Skeletal muscle cell (primary cell): ENCODE data around the gene HAND2.

Experiments used
- DNase-seq: peaks from one replicate; pipeline ENCODE4 v3.0.0-alpha.2; 2010; ENCODE audit warnings: low read depth
- H3K4me3 ChIP-seq: 2 replicates; pipeline ENCODE4 v1.5.1; 2011; ENCODE audit warnings: low read depth, mild to moderate bottlenecking, control low read depth, low read length, moderate library complexity

Gene HAND2

DNA sequence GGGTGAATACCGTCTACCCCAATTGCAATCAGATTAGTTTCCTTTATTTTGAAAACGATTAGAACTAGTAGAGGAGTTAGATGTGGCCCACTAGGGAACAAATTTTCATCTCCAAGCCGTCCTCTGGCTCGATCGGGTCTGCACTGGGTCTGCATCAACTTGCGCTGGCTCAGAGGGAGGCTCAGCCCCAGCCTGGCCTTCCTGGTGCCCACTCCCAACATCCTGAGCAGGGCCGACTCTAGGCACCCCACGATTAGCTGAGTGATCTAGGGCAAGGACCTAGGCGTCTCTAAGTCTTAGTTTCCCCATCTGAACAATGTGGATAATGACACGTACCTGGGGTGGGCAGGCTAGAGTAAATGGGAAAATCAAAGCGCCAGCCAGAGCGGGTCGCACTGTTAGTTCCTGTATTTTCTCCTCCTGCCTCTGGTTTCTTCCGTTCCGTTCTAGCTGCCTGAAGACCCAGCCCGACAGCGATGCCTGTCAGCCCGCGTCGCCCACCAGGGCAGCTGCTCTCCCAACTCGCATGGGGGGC lies 7.7 kb upstream of the HAND2 start:
- no peak for DNase-seq
- peak overlapping the region; percentile 41 for H3K4me3 ChIP-seq

- no peak for DNase-seq
- H3K4me3 ChIP-seq = no peak overlapping the region
Measured at GRCh38 chr4:173536808-173537429, 6.9 kb upstream of the HAND2 start.

DNA sequence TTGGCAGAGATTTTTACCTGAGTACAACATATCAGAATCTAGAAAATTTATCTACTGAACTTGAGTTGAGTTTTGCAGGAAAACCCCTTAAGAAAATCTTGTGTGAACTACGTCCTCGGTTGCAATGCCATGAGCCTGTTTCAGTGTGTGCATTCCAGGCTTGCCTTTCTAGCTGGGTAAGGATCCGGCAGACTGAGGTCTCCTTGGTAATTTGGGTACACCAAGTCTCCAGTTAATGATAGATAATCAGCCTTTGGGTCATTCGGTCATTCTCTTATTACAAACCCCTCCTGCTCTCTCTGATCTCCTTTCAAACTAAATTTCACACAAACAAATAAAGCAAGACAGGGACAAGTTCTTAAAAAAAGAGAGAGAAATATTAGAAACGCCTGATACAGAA lies 5.9 kb upstream of the HAND2 start:
- no peak overlapping the region for H3K4me3 ChIP-seq
- DNase-seq = no peak

DNA sequence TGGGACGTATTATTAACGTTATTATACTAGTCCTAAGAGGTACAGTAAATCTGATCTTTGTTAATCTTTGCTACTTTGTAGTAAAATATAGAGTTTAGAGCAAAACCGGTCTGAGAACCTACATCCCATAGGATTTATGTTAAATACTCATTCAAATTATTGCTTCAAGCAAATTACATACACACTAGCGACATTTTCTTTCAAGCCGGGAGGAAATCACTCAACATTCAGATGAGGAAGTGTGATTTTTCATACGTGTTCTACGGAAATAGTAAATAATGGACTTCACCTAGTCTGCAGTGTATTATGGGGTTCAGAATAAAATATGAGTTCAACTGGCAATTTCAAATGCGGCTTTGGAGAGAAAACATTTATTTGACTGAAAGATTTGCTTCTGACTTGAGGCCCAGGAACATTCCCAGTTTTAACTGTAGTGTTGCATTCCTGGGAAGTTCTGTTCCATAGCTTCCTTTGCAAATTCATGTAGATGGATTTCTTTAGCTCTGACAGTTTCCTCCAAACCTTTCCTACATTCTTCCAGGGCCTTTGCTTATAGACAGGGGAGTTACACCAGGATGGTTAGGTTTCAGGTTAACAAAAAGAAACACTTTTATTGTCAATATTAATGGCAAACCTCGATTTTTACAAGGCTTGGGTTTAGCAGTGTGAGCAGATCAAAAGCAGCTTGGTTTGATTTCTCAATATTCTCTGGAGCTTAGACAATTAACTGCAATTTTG lies 5.3 kb upstream of the HAND2 start:
- DNase-seq = no peak
- no peak overlapping the region for H3K4me3 ChIP-seq

DNA sequence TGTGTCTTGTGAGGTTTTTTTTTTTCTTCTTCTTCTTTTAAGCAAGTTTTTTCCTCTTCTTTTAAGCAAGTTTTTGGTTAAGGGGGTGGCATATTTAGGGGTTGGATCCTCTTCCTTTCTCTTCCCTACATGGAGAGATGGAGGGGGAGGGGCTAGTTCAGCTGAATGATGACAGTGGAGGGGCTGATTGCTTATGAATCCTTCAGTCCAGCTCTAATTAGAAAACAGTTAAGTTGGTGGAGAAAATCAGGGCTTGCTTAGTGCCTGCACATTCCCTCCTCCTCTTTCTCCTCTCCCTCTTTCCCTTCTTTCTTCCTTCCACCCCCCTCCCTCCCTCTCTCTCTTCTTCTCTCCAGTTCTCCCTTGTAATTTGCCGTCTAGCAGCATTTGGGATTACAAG lies 4.4 kb upstream of the HAND2 start:
- no peak for DNase-seq
- H3K4me3 ChIP-seq = no peak overlapping the region

GRCh38 chr4:173532725-173533511 lies 2.9 kb upstream of the HAND2 start:
- no peak for DNase-seq
- H3K4me3 ChIP-seq = no peak overlapping the region

DNA sequence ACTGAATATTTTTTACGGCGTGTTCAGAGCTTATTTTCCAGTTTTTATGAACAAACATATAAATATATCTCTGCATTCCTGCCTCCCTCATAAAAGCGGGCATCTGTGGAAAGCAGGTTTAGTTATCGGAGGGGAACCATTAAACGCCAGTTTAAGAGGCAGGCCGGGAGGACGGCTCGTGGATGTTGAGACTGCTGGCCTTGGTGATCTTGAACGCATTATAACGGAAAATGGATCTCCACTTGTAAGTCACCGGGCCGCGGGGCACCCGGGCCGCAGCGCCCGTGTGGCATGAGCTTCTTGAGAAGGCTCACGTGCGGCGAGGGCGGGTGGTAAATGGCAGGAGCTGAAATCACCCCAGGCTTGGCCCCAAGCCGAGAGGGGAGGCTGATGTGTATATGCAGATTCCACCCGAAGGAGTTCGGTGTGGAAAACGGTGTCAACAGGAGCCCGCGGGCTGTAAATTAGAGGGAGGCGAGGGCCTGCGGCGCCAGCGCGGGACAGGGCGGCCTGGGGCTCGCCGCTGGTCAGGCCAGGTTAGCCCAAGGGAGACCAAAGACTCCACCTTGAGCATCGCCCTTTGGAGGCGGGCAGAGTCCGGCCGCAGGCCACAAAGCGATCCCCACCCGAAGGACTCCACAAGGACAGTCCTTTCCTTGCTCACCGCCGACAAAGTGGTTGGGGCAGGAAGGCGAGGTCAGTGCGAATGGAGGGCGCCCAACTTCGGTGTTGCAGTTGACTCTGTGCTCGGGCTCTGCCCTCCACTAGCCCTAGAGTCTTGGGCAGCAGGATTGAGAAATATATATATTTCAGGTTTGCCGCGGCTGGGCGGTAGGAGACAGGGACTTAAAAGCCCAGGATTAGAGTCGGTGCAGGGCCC lies 1.3 kb upstream of the HAND2 start:
- H3K4me3 ChIP-seq = peak overlapping the region; percentile 71
- no peak for DNase-seq

DNA sequence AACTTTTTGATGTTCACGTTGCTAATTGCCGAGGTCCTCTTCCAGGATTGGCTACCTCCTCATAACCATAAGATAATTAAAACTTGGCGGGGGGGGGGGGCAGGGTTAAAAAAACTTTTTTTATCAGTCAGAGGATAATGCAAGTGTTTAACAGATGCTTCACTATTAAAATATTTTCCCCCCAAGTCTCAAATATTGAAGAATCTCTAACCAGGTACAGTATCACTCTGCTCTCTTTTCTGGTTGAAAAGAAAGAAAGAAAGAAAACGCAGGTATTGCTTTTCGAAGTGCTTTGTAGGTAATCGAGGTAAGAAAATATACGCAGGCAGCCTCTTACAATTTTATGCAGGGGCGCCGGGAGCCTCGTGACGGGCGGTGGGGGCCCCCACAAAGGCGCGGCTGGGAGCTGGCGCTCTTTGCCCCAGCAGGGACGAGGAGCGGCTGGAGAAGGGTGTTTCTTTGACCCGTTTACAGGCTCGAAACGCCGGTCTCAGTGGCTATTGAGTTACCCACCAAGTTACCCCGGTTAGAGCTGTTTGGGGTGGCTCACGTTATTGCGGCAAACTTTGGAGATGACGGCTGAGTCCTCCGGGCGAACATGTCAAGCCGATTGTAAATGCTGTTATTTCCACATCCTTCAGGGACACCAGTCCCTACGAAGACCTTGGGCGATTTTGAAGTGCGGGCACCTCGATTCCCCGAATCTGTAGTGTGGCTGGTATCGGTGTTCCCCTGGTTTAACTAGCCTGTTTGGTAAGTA lies 477 bp upstream of the HAND2 start:
- peak overlapping the region; percentile 71 for H3K4me3 ChIP-seq
- no peak for DNase-seq

- no peak for DNase-seq
Measured at GRCh38 chr4:173528378-173529321, 1.4 kb downstream of the HAND2 start.

GRCh38 chr4:173527103-173527891 lies 2.7 kb downstream of the HAND2 start:
- peak overlapping the region; percentile 71 for H3K4me3 ChIP-seq
- no peak for DNase-seq

More at GRCh38 chr4:173528378-173529321, 1.4 kb downstream of the HAND2 start:
- peak overlapping the region; percentile 71 for H3K4me3 ChIP-seq

DNA sequence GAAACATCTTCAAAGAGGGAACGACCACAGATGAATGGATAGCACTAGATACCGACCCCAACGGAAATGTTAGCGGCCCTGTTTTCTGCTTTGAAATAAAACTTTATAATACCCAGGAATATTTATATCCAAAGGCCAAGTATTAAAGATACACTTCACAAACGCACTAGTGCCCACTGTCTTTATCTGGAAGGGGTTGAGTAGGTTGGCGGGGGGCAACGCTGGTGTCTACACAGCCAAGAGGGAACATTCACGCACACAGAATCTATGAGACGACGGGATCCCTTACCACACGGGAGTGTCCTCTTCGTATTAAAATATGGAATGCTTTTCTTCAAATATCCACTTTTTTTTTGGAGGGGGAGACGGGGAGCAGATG lies 3.3 kb downstream of the HAND2 start:
- peak overlapping the region; percentile 71 for H3K4me3 ChIP-seq

DNA sequence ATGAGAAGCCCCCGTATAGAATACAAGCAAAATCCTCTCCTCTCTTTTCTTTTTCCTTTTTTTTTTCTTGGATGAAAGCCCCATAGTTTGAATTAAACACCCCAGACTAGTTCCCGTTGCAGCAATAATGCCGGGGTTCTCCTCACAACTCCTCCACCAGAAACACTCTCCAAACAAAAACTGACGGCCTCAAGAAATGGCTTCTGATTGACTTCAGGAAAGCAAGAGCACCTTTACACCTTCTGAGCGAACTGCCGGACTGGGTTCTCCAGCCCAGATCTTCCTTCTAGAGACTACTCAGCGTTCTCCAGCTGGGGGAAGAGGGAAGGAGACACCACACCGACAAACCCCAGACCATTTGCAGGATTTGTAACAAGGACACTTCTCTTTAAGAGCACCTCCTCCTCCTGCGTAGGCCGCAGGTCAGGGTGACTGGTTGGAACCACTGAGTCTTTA lies 4.0 kb downstream of the HAND2 start:
- H3K4me3 ChIP-seq = peak overlapping the region; percentile 71
- no peak for DNase-seq

More for the DNA sequence above, 3.3 kb downstream of the HAND2 start:
- DNase-seq = no peak

GRCh38 chr4:173525118-173526011 lies 4.7 kb downstream of the HAND2 start:
- peak overlapping the region; percentile 71 for H3K4me3 ChIP-seq
- no peak for DNase-seq

DNA sequence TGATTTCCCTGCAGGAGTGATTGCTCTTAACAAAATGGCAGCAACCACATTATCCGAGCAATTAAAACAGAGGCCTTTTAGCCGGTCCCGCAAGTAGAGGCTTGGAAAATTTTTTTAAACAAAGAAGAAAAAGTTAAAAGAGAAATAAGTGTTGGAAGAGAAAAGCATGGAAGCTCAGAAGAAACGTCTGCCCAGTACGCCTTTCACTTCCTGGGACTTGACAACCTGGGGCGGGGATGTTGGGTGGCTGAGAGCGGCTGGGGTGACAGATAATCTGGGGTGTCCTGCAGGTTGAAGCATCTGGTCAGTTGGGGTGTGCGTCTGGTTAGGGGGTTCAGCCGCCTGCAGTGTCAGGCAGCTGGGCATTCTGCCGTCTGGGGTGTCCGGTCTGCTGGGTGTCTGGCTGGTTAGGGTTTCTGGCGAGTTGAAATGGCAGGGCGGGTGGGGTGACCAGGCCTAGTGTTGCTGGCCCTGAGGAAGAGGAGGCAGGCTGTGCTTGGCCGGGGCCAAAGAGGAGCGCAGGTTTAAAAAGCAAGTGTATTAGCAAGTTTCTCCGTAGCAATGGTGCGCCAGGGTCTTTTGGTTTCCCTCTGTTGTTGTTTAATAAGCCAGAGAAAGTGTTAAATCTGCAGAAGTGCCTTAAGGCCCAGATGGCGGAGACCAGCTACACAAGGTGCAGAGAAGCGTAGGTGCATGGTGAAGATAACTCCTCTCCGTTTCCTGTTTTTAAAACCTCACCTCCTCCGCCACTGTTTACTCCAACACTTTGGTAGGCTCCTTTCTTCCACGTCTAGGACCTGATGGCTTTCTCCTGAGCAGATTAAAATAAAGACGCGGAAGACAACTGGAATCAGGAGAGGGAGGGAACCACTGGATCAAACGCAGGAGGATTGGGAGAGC lies 5.6 kb downstream of the HAND2 start:
- no peak for DNase-seq
- no peak overlapping the region for H3K4me3 ChIP-seq

DNA sequence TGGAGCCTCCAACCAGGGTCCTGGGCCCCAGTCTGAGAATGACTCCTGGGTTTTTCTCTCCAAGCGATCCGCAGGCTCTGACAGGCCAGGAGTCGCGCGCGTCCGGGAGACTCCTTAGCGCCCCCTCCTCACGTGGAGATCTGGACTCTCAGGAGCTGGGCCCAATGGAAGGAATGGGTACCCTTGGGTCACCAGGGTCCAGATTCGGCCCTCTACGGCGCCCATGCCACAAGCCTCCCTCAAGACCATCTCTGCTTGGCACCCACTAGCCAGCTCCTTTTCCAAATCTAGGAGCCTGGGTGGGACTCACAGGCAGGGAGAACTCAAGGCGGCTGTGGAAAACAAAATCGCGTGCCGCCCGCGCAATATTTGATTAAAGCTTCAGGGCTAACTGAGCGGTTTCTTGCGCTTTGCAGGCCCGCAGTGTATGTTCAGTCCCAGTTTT lies 7.1 kb downstream of the HAND2 start:
- H3K4me3 ChIP-seq = peak overlapping the region; percentile 57

More for the DNA sequence above, 7.1 kb downstream of the HAND2 start:
- no peak for DNase-seq
